NCI-H1417 (cell line): Measurements from ENCODE around the gene ATP23.
A peak's percentile ranks its signal among the peaks of the same experiment; 100 is the strongest.

Experiments used
- DNase-seq, 3 experiments: peaks; one replicate each; lab custom pipeline; 2025; lab: John Stamatoyannopoulos, UW

ATP23 gene

DNA sequence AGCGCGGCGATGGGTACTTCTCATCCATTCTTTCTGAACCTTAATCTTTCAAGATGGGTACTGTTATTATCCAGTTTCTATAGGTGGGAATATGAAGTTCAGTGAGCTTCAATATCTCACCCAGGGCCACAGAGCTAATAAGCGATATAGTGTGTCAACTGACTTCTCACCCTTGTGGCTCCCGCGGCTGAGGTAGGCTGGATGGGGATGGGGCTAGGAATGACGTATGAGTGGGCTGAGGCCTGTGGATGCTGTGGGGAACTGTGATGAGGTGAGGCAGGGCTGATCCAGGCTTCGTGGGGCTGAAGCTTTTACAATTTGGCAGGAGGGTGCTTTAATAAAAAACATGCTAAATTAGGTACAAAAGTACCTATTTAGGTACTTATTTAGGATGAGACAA is 32.9 kb upstream of the ATP23 start:
- no peak for DNase-seq

DNA sequence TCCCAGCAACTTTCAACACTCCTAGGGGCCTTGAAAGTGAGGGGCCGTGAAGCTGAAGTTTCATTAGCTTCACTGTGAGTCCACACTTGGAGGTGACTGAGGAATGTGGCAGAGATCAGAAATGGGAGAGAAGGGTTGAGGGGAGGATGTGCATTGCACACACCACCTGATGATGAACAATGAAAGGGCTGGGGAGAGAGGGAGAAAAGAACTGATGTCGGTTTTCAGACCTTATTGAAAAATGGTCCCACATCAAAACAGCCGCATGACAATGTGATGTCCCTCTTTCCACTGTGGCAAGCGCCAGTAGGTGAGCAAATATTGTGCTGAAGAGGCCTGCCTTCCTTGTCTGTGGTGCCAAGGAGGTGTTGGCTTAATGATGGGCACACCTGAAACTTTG is 32.3 kb upstream of the ATP23 start:
- DNase-seq, result no peak

DNA sequence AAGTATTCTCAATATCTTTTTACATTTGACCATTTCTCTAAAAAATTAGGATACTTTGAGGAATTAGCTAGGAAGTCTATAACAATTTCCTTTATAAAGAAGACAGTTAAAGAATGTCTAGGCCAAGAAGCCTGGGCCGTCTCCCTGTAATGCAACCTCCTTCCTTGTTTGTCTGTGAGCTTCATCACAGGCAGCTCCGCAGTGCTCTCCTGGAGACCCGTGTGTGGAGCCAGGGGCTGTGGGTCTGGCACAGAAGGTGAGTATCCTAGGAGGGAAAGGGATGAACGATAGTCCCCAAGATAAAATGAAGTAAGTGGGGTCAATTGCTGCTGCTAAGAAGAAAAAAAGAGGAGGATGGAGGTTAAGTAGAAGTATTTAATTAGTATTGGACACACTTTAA is 31.8 kb upstream of the ATP23 start:
- no peak for DNase-seq

DNA sequence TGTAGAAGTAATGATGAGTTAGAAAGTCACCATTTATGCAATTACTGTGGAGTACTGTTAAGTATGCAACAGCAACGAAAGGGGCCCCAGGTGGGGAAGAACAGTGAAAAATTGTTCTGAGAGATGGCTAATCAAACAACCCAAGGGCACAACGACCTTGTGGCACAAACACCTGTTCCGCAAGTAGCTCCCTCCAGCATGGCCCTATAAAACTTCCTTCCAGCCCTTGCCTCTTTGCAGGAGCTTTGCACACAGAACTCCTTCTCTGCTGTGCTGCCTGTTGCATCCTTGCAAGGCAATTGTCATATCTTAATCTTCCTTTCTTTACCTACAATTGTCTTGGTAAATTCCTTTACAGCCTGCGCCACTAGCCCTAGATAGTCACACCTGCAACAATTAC is 23.2 kb upstream of the ATP23 start:
- DNase-seq, result peak in 2 of 3 experiments; percentile 19 to 60

DNA sequence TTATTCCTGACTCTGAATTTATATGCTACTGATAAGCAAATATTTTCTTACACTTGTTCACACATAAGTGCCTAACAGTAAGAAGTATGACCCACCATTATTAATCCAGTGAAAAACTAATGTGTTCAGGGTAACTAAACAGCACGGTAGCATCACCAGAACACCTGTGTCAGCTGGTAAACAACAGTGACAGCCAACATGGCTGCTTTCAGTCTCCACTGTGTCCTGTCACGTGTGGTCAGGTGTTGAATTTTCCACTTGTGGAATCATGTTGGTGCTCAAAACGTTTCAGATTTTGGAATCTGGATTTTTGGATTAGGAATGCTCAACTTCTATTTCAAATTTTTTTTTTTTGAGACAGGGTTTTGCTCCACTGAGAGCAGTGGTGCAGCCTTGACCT is 14.3 kb upstream of the ATP23 start:
- no peak for DNase-seq

DNA sequence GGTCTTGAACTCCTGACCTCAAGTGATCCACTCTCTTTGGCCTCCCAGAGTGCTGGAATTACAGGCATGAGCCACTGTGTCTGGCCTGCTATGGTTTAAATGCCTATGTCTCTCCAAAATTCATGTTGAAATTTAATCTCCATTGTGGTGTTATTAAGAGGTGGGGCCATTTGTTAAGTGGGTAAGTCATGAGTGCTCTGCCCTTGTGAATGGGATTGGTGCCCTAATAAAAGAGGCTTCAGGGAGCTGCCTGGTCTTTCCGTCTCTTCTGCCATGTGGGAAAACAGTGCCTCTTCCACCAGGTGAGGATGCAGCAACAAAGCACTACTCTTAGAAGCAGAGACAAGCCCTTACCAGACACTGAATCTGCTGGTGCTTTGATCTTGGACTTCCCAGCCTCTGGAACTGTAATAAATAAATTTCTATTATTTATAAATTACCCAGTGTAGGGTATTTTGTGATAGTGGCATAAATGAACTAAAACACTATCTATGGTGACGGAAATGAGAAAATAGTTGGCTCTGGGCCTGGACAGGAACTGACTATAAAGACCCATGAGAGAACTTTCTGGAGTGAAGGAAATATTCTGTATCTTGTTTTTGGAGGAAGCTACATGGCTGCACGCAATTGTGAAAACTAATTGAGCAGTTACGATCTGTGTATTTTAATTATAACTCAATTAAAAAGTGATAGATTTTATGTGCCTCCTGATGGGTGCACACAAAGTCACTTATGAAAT is 12.1 kb upstream of the ATP23 start:
- no peak for DNase-seq

DNA sequence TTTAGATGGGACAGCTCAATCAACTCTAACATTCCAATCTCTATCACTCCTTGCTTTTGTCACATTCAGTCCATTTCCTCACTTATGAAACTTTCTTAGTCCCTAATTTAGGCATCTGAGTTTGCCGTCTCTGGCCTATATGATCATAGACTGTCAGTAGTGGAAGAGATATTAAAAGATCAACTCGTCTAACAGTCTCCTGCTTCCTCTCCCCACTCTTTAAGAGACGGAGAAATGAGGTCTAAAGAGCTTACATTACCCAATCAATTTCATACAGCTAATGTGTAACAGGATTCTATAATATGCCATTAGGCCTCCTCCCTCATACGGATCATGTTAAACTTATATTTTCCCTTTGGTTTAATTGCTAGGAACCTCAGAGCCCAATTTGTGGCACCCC is 6.5 kb upstream of the ATP23 start:
- no peak for DNase-seq

DNA sequence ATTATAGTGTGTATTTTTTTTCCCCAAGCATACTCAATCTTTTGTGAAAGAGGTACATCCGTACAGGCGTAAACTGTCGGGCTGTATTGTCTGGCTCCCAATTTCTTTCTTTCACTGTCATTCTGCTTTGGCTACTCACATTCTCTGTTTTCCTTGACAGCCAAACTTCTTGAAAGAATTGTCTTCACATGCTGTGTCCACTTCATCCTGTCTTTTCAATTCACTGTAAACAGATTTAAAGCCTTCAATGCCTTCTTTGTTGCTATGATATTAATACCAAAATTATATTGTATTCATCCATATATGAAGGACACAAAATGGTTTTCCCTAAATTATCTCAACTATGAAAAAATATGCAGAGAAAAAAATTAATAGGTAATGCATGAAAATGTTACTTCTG is 6.0 kb upstream of the ATP23 start:
- DNase-seq, result no peak

DNA sequence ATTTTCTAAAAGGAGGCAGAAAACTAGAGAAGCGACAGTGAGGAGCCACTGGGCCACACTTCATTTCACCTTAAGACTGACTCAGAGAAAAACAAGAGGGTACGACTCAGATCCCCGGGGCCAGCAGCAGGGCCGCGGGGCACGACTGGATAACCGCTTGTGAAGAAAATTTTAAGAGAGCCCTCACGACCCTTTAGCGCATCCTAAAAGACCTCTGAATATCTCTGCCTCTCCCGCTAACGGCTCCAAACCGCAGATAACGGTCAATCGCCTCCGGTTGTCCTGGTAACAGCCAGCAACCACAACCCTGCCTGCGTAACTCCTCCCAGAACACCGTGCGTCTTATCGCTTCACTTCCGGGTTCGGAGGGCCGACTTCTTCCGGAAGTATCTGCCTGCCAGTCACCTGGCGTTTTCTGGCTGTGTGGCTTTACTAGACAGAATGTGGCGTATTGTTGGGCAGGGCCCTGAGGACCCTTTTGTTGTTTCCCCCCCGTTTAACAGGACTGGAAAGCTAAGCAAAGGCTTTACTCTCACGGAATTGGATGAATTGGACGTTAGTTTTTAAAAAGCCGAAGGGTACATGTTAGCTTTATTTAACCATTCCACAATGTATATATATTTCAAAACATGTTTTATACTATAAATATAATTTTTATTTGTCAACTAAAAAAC is 5.4 kb upstream of the ATP23 start:
- DNase-seq, result peak; percentile 92 to 98 (median 97)

DNA sequence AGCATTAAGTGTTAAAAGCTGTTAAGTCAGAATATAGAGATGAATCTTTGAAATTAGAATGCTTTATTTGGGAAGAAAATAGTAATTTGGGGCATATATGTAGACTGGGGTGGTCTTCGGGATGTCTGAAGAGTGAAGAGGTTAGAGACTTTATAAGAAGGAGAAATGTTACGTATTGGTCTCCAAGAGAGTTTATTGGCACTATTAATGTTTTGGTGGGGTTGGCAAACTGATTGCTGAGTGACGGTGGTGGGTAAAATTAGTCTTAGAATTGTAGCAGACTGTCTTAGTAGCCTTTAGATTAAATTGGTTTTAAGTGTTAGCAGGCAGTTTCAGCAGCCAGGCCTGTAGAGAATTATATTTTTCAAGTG is 4.9 kb upstream of the ATP23 start:
- DNase-seq, result no peak

DNA sequence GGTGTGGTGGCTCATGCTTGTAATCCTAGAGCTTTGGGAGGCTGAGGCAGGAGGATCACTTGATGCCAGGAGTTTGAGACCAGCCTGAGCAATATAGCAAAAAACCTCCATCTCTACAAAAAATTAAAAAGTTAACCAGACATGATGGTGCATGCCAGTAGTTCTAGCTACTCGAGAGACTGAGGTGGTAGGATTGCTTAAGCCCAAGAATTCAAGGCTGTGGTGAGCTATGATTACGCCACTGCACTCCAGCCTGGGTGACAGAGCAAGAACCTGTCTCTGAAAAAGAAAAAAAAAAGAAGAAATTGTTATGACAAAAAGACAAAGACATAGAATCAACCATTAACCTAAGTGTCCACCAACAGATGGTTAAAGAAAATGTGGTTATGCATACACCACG is 2.1 kb upstream of the ATP23 start:
- DNase-seq, result no peak

DNA sequence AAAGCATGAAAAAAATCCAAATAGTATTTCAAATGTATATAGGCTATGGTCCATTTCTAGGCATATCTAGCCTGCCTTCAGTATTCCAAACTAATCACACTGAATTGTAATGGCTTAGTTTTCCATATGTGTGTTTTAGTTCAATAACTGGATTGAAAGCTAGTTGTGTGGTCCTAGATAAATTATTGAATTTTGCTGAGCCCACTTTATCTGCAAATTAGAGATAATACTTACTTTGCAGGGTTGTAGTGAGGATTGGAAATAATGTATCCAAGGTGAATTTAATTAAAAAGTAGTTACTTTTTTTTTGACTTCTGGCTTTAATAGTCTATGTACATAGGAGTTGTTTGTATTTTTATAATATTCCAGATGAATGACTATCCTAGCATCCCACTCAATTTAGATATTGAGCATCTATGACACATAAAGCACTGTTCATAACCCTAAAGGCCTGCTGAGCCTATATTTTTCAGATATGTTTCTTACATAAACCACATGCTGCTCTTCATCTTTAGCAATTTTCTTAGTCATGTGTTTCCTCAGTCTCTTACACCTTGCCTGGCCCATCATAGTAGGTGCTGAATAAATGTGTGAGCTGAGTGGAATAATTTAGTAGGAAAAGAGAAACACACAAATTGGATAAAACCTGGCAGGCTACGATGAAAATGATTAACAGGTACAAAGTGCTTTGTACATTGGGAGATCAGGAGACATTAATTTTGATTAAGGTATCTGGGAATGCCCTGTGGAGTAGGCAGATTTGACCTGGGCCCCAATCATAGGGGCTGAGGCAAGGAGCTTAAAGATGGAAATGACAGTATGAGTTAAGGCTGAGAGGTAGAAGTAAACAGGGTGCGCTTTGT is 1.1 kb upstream of the ATP23 start:
- DNase-seq, result no peak

DNA sequence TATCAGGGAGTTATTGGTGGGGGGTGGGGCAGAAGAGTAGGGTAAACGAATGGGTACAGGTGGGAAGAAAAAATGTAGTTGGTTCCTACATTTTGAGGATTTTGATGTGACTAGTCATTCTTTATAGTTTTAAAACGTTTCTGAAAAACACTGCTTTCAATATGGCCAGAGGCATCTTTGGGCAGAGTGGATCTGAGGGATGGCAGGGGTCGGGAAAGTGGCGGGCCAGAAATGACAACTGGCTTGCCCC is 527 bp upstream of the ATP23 start:
- DNase-seq, result no peak

DNA sequence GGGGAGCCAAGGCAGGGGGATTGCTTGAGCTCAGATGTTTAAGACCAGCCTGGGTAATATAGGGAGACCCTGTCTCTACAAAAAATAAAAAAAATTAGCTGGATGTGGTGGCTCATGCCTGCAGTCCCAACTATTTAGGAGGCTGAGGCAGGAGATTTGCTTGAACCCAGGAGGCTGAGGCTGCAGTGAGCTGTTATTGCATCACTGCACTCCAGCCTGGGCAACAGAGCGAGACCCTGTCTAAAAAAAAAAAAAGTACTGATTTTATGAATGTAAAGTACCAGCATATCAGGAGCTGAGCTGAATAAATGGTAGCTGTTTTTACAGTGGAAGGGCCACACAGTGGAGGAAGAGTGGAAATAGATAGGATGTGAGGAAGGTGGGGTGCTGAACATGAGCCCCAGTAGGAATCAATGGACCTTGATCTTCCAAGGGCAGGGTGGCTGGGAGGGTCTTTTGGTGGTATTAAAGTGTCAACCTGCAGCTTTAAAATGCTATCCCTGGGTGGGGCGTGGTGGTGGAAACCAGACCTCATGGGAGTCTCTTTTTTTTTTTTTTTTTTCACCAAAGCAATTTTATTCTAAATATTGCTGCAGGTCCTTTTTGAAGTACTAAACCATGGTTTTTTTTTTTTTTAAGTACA is 2.2 kb downstream of the ATP23 start:
- no peak for DNase-seq

DNA sequence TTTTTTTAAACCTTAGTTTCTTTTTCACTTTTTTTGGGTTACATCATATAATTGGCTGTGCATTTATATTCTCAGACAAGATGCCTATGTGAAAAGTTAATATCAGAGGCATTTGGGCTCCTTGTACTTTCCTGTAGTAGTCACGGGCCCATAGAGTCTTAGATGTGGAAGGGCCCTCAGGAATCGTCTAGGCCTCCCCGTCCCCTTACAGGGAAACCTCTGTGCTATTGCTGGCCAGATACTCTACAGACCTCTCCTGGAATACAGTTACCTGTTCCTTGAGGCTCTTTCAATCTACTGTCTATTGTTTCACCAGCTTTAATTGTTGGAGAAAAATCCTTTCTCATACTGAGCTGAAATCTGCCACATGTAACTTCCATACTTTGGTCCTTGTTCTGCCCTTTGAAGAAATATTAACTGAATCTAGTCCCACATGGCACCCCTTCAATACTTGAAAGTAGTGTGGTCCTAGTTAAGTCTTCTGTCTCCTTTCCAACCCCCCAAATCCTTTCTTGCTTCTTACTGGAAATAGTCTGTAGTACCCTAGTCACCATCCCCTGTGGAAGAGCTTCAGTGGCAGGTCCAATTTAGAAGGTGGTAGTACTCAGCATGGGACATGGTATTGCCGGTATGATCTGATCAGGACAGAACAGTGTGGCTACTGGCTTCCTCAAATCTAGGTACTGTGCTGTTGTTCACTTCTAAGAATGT is 3.1 kb downstream of the ATP23 start:
- DNase-seq, result no peak

DNA sequence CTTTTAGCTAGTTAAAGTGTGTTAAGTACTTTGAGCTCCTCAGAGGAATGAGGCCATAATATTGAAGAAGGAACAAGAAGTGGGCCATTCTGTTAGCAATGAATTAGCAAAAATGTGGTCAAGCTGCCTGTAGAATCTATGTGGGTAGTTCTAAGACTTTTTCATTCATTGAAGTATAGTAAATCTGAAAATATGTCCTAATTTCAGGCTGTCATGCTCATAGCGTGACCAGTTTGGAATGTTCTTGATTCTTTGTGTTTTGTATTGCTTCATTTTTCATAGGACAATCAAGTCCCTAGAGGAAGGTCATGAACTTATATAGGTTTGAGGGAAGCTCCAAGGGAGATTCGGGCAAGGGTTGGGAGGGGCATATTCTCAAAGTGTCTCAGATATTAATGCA is 11.4 kb downstream of the ATP23 start:
- DNase-seq, result no peak

DNA sequence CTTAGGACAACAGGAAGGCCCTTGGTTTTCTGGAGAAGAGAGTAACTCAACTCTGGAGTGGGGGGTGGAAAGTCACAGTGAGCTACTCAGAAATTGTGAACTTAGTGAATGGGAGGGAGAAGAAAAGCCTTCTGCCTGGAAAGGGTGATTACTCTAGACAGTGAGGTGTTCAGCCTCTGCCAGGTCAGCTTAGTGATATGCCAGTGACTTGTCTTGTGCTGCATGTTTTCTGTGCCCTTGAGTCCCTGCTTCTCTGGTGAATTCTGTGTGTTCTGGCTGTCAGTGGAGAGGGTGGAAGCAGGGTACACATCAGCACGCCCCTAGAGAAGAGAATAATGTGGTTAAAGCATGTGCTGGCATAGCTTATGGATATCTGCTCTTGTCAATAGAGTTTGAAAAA is 13.4 kb downstream of the ATP23 start:
- no peak for DNase-seq

DNA sequence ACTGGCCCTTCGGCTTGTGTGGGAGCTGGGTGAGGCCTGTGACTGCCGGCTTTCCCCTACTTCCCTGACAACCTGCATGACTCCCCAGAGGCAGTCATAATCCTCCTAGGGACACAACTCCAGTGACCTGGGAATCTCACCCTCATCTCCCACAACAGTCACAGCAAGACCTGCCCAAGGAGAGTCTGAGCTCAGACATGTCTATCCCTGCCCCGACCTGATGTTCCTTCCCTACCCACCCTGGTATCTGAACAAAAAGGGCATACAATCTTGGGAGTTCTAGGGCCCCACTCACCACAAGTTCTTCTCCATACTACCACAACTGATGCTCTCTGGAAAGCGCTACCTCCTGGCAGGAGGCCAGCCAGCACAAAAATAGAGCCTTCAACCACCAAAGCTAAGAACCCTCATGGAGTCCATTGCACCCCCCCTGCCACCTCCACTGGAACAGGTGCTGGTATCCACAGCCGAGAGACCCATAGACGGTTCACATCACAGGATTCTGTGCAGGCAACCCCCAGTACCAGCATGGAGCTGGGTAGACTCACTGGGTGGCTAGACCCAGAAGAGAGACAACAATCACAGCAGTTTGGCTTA is 16.8 kb downstream of the ATP23 start:
- DNase-seq, result no peak

DNA sequence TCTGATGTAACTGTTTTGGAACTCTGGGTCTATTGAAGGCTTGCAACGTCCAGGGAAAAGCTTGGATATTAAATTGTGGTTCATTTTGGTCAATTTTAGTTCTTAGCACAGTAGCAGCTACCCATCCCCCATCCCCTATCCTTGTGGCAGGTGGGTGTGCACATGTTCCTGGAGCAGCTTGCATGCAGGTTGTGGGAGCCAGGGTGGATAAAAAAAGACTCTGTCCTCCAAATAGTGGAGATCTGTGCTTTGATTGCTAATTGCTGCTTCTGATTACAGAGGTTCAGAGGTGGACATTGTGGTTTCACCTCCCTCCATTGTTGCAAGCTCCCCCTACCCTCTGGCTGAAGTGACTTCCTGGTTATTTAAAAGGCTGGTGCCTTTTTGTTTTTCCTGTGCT is 23.1 kb downstream of the ATP23 start:
- DNase-seq, result no peak

DNA sequence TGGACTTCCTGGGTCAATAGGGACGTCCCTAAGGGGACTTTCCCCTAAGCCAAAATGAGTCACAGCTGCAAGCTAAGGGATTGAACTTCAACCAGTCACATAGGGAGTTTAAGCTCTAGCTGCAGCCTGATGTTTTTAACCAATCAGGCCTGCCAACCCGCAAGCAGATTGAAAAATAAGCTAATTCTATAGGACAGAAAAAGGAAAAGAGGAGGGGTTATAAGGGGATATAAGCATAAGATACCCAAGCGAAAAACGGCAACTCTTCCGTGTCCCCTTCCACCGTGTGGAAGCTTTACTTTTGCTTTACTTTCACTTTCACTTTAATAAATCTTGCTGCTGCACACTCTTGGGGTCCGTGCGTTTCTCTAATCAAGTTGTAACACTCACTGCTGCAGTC is 24.4 kb downstream of the ATP23 start:
- DNase-seq, result no peak

DNA sequence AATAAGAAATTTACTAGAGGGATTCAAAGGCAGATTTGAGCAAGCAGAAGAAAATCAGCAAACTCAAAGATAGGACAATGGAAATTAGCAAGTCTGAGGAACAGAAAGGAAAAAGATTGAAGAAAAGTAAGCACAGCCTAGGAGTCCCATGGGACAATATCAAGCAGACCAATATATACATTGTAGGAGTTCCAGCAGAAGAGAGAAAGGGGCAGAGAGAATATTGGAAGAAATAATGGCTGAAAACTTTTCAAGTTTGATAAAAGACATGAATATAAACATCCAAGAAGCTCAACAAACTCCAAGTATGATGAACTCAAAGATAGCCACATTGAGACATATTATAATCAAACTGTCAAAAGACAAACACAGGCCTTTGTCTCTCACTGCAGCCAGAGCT is 25.2 kb downstream of the ATP23 start:
- DNase-seq, result no peak
